A673 (cell line): Measurements from ENCODE around the gene RAB41. TPM values are rescaled to one million over a fixed set of nuclear protein-coding genes. Genes with fewer than 3 reads are reported as not detected.
"Not testable (repeated sequence)": the region's sequence is repeated elsewhere in the genome, so short reads cannot be mapped to it uniquely, and the experiment has no call there.

Experiments used
- BruUV-seq: library from RNA; stranded (reverse); fragments of 400-500 nt; replicated peaks from 2 replicates; lab custom pipeline; 2021; lab: Mats Ljungman, UMichigan
- CTCF ChIA-PET: fragments of 300-600 bp; sonication (Branson Sonifier 250); formaldehyde crosslinking; loops from one replicate; lab custom pipeline; 2022; ENCODE audit warnings: antibody characterized with exemption; lab: Charles Lee
- POLR2A ChIA-PET: fragments of 300-600 bp; sonication (Branson Sonifier 250); formaldehyde crosslinking; loops from one replicate; lab custom pipeline; 2022; ENCODE audit warnings: antibody characterized with exemption; ENCODE audit not compliant: low non-redundant PET; lab: Charles Lee
- DNase-seq: peaks from one replicate; pipeline ENCODE4 v3.0.0-alpha.2; 2015; ENCODE audit warnings: low spot score
- H3K27ac ChIP-seq: fragments of 200-600 bp; sonication (generic); 2 replicates; pipeline ENCODE4 v1.5.1; 2016; ENCODE audit warnings: mixed run types, low read depth, mild to moderate bottlenecking, mixed read lengths, antibody characterized with exemption, low read length; ENCODE audit not compliant: poor library complexity, severe bottlenecking
- H3K27me3 ChIP-seq: fragments of 200-600 bp; sonication (generic); replicated peaks from 2 replicates; pipeline ENCODE4 v1.6.1; 2017; ENCODE audit warnings: mixed run types, low read depth, mild to moderate bottlenecking, mixed read lengths, antibody characterized with exemption, low read length; ENCODE audit not compliant: insufficient read depth, poor library complexity
- H3K36me3 ChIP-seq: fragments of 200-600 bp; sonication (generic); 2 replicates; pipeline ENCODE4 v1.6.1; 2016; ENCODE audit warnings: mixed run types, mild to moderate bottlenecking, mixed read lengths, antibody characterized with exemption, low read length; ENCODE audit not compliant: insufficient read depth, poor library complexity, severe bottlenecking
- H3K4me1 ChIP-seq: fragments of 200-600 bp; sonication (generic); 2 replicates; pipeline ENCODE4 v1.6.1; 2017; ENCODE audit warnings: mixed run types, mild to moderate bottlenecking, mixed read lengths, antibody characterized with exemption, low read length; ENCODE audit not compliant: insufficient read depth, poor library complexity, severe bottlenecking
- H3K4me3 ChIP-seq: fragments of 200-600 bp; sonication (generic); 2 replicates; pipeline ENCODE4 v1.5.1; 2016; ENCODE audit warnings: low read depth, mixed run types, mild to moderate bottlenecking, mixed read lengths, low read length; ENCODE audit not compliant: poor library complexity, severe bottlenecking
- H3K9me3 ChIP-seq: fragments of 200-600 bp; sonication (generic); 2 replicates; pipeline ENCODE4 v1.6.1; 2016; ENCODE audit warnings: mixed run types, low read depth, mild to moderate bottlenecking, mixed read lengths, antibody characterized with exemption, low read length; ENCODE audit not compliant: poor library complexity, severe bottlenecking
- CTCF ChIP-seq: fragments of 300-800, 200-600 bp; sonication (generic); conservative IDR thresholded peaks from 2 replicates; pipeline ENCODE4 v1.5.1; 2017; ENCODE audit warnings: low read depth, mild to moderate bottlenecking, antibody characterized with exemption, low read length, moderate library complexity, mixed read lengths
- EZH2 ChIP-seq: fragments of 200-600 bp; sonication (generic); IDR thresholded peaks from 2 replicates; pipeline ENCODE4 v1.6.1; 2017; ENCODE audit warnings: borderline replicate concordance, low read depth, mild to moderate bottlenecking, mixed read lengths, antibody characterized with exemption, low read length; ENCODE audit not compliant: poor library complexity, severe bottlenecking
- intact Hi-C: fragments of 100-400 bp; cut with micrococcal nuclease; formaldehyde crosslinking; loops from one replicate; pipeline ENCODE4 v1.10.0; 2022; ENCODE audit not compliant: unreplicated experiment
- total RNA-seq: library from RNA; stranded (reverse); gene quantifications from 2 replicates; pipeline ENCODE4 v1.2.3, GENCODE V29; 2021

Gene RAB41
- total RNA-seq, 1 experiment from 2014 or later, result not detected

DNA sequence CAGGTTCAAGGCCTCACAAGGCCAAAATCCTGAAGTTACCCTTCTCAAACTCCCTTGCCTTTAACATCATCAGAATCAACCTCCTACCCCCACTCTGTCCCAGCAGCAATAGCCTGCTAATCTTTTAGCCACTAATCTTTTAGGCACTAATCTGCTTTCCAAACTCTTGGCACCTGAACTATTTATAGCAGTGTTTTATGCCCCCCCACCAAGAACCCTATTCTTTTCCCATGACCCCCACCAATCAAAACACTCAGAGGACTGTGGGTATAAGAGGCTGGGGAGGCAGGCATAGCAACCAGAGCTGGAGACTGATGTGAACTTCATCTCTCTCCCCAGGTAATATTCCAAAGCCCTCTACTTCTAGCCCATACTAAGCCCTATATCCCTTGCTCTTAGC, 13.9 kb upstream of the RAB41 start, which contains the start of gene ARR3:
Gene ARR3 (plus strand): TSS at position 301 of the 400 bp plus-strand sequence. CDS start 1,052 bp downstream, outside the sequence.
- DNase-seq, result no peak
- TF ChIP-seq EZH2 (no peak), CTCF (no peak)
- no peaks in the 10 kb centered on the region for H3K9me3 ChIP-seq
- H3K4me3 ChIP-seq, result no peak within 1 kb of the TSS
- BruUV-seq, result no TSS peak
- ChIA-PET CTCF (no interaction called here), POLR2A (no interaction called here)
- no peaks in the 10 kb centered on the region for H3K4me1 ChIP-seq
- no peak within 1 kb of the TSS for H3K27ac ChIP-seq
- intact Hi-C loops, result no loop called here
- H3K27me3 ChIP-seq, result peaks cover 4% of the 10 kb centered on the region
- no peaks in the 10 kb centered on the region for H3K36me3 ChIP-seq

GRCh38 chrX:70274029-70274428, 7.9 kb upstream of the RAB41 start:
- H3K27me3 ChIP-seq, POLR2A ChIA-PET, DNase-seq, H3K9me3 ChIP-seq, H3K4me1 ChIP-seq, intact Hi-C loops, H3K27ac ChIP-seq, H3K4me3 ChIP-seq, H3K36me3 ChIP-seq, BruUV-seq: not testable (repeated sequence)
- CTCF ChIA-PET, result interaction anchor here (0.6 kb wide), 1 partner anchor 9 kb away, joined by 4 read pairs; no protein-coding TSS in a partner anchor

DNA sequence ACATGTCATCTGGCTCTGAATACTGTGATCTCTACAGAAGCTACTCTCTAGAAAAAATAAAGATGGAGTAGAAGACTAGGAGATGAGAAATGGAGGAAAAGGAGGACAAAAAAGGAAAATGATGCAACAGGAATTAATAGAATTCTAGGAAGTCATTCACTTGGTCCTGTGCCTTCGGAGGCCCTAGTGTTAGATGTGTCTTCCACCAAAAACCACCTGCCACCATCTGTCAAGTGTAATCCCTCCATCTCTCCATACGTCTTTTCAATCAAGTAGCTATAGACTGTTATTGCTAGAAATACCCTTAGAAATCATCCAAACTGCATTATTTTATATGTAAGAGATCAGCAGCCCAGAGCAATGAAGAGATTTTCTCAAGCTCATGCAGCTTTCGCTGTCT, 2.9 kb upstream of the RAB41 start:
- H3K27ac ChIP-seq, result no peak overlapping the region
- TF ChIP-seq EZH2, result no peak
- no peak for TF ChIP-seq CTCF
- no peak overlapping the region for H3K4me3 ChIP-seq
- POLR2A ChIA-PET, result no interaction called here
- H3K36me3 ChIP-seq, result no peaks in the 10 kb centered on the region
- intact Hi-C loops, result no loop called here
- H3K9me3 ChIP-seq, result no peaks in the 10 kb centered on the region
- H3K27me3 ChIP-seq, result no peaks in the 10 kb centered on the region
- DNase-seq, result no peak
- H3K4me1 ChIP-seq, result no peaks in the 10 kb centered on the region
- no TSS peak for BruUV-seq
- CTCF ChIA-PET, result no interaction called here

GRCh38 chrX:70280573-70280972, 1.4 kb upstream of the RAB41 start:
- no TSS peak for BruUV-seq
- H3K27ac ChIP-seq, result no peak overlapping the region
- no peaks in the 10 kb centered on the region for H3K36me3 ChIP-seq
- POLR2A ChIA-PET, result no interaction called here
- H3K9me3 ChIP-seq, result no peaks in the 10 kb centered on the region
- no peak for TF ChIP-seq EZH2
- TF ChIP-seq CTCF, result no peak
- H3K4me1 ChIP-seq, result no peaks in the 10 kb centered on the region
- H3K4me3 ChIP-seq, result no peak overlapping the region
- no peaks in the 10 kb centered on the region for H3K27me3 ChIP-seq
- DNase-seq, result no peak
- CTCF ChIA-PET, result no interaction called here
- intact Hi-C loops, result no loop called here
